NT2/D1 (cell line): ENCODE measurements around the gene RAB20.

Experiments used
- SUZ12 ChIP-seq: IDR thresholded peaks from 2 replicates; pipeline ENCODE4 v1.6.1; 2011; ENCODE audit not compliant: insufficient read length, insufficient read depth; ENCODE audit errors: extremely low read depth
- YY1 ChIP-seq: IDR thresholded peaks from 2 replicates; pipeline ENCODE4 v1.6.1; 2011; ENCODE audit not compliant: insufficient read length, insufficient read depth
- ZNF274 ChIP-seq: IDR thresholded peaks from 2 replicates; pipeline ENCODE4 v1.6.1; 2011; ENCODE audit warnings: mild to moderate bottlenecking, low read depth, low read length

- TF ChIP-seq ZNF274 = no peak
- TF ChIP-seq SUZ12 = no peak
- TF ChIP-seq YY1 = no peak
These were observed 49.6 kb upstream of the RAB20 start for GRCh38 chr13:110610955-110611595.
